ENCODE measurements around the gene VEGFB. TPM values are rescaled to one million over a fixed set of nuclear protein-coding genes. Genes with fewer than 3 reads are reported as not detected.

The VEGFB gene
- total and polyA plus RNA-seq, 2 of the 4 experiments (the other 2 are of a cell fraction) = 3.0 to 25.1 TPM

- BruUV-seq (replicated peaks) = no TSS peak
- Histone ChIP-seq H2BK15ac (ENCODE audit: low read depth, low read length) (no peak overlapping the region), H4K8ac (ENCODE audit: low read depth in 2 of 2, low read length in 2 of 2) (no peak overlapping the region), H4K91ac (ENCODE audit: insufficient read depth, low read depth, low read length) (no peak overlapping the region), H3K4me2 (ENCODE audit: low read depth, low read length) (no peak overlapping the region), H4K5ac (ENCODE audit: low read depth, low read length) (no peak overlapping the region), H3K9ac (ENCODE audit: low read depth, low read length) (no peak overlapping the region), H3K56ac (ENCODE audit: extremely low read depth, insufficient read depth, low read length) (no peak overlapping the region), H3K14ac (replicated peaks; ENCODE audit: low read depth, low read length) (no peak overlapping the region), H3K4me3 (ENCODE audit: insufficient read depth, low read depth, low read length) (no peak overlapping the region), H2BK5ac (ENCODE audit: low read depth, low read length, poor library complexity, severe bottlenecking) (no peak overlapping the region), H3K27ac (ENCODE audit: insufficient read depth, low read length) (no peak overlapping the region), H3K4me1 (ENCODE audit: control insufficient read depth, insufficient read depth, low read length) (peaks cover 2% of the 10 kb centered on the region; the same call in 1 of the 2 replicates), H3K27me3 (ENCODE audit: control insufficient read depth, insufficient read depth, low read length) (no peaks in the 10 kb centered on the region), H3K4ac (ENCODE audit: low read depth, low read length) (no peak overlapping the region), H3K18ac (ENCODE audit: low read depth, low read length) (no peak overlapping the region), H2AK5ac (ENCODE audit: low read depth, low read length) (no peak overlapping the region), H3K36me3 (ENCODE audit: control insufficient read depth, insufficient read depth, low read length) (peaks cover 35% of the 10 kb centered on the region), H4K20me1 (ENCODE audit: insufficient read depth, low read length) (no peaks in the 10 kb centered on the region), H2AFZ (replicated peaks; ENCODE audit: low read length, poor library complexity) (no peak overlapping the region), H2AK9ac (replicated peaks; ENCODE audit: low read depth, low read length, poor library complexity) (no peak overlapping the region), H2BK20ac (ENCODE audit: low read depth, low read length) (no peak overlapping the region), H3K9me3 (ENCODE audit: control insufficient read depth, insufficient read depth, low read length) (no peaks in the 10 kb centered on the region), H3K79me1 (ENCODE audit: low read depth in 1 of 2, low read length in 2 of 2) (peaks cover 5 to 18% of the 10 kb centered on the region in 2 experiments), H2BK120ac (ENCODE audit: low read depth, low read length) (no peak overlapping the region), H3K9me1 (ENCODE audit: insufficient read depth, low read length) (peaks cover 5% of the 10 kb centered on the region; the same call in 1 of the 2 replicates), H3K23ac (ENCODE audit: low read depth, low read length) (no peak overlapping the region)
- intact Hi-C loops (cut with micrococcal nuclease) (no loop called here), dilution Hi-C loops (cut with HindIII; ENCODE audit: low sequenced_read_pairs, unreplicated experiment) (no loop called here), in situ Hi-C loops (cut with MboI; ENCODE audit: low sequenced_read_pairs) (no loop called here)
- ATAC-seq (ENCODE audit: low read depth) = no peak
- no peak for TF ChIP-seq RFX5 (IDR thresholded peaks at IDR 0.05; ENCODE audit: low read depth, low read length)
- TF ChIP-seq RAD21 (IDR thresholded peaks at IDR 0.05; ENCODE audit: low read length) = no peak
- TF ChIP-seq MXI1 (IDR thresholded peaks at IDR 0.05; ENCODE audit: borderline replicate concordance, low read depth, low read length) = no peak
- TF ChIP-seq CTCF (conservative IDR thresholded peaks at IDR 0.05; ENCODE audit: low read depth, low read length) = no peak
- TF ChIP-seq USF2 (IDR thresholded peaks at IDR 0.05; ENCODE audit: low read depth, low read length) = no peak
- ChIA-PET POLR2A (ENCODE audit: unreplicated experiment) (no interaction called here), CTCF (no interaction called here)
- no peak for DNase-seq
- 92% methylated on average over 5 of the region's 8 CpGs; no CpG with 5 or more reads in 1 of the 2 experiments for WGBS, 2 experiments (ENCODE audit: extremely low coverage in 2 of 2, insufficient read length in 1 of 2)
Observed at GRCh38 chr11:64278576-64279190, 44.3 kb downstream of the VEGFB start.
